ENCODE measurements around the gene FBXL17. TPM values are rescaled to one million over a fixed set of nuclear protein-coding genes. Genes with fewer than 3 reads are reported as not detected.

The FBXL17 gene
- total and polyA plus RNA-seq, 4 donors: 30.0 to 58.0 (median 40.3) TPM

DNA sequence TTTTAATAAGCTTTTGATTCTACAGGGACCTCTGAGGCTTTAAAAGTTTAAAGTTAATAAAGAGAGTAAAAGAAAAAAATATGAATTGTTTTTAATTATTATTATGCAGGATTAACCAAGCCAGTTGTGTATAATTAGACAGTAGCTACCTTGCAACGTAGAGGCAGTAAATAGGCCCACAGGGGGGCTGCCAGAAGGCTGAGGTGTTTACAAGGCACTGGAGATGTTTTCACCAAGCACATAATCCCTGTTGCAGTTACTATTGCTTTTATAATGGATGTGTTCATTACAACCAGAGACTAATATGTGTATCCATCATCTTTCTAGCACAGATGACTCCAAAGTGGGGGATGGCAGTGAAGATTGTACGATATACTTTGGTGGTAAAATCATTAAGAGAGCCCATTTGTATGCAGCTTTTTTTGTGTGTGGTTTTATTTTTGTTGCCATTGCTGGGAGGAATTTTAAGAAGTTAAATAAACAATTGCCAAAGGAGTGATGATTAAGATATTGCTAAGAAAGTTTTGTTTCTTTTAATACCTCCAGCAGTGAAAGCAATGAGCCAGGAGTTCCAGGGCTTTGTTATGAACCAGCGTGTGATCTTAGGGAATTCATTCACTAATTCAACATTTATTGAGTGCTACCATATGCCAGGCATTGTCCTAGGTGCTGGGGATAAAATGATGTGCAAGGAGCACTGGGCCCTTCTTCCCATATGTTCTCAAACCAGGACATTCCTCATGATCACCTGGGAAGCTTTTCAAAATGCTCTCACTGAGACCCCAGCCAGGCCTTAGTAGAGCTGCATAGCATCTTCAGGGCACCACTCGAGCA lies 572.5 kb downstream of the FBXL17 start:
- no peaks in the 10 kb centered on the region for H3K27me3 ChIP-seq (ENCODE audit: control insufficient read depth, insufficient read depth, low read length)
- peak in 4 of 6 donors; percentile 6 to 94 (median 34) for DNase-seq (ENCODE audit: low read depth in 4 of 6, low spot score in 6 of 6)
- peaks cover 8% of the 10 kb centered on the region for H3K4me1 ChIP-seq (ENCODE audit: control insufficient read depth, insufficient read depth, low read length)
- H3K4me3 ChIP-seq (ENCODE audit: low read depth, low read length): no peak overlapping the region
- H3K27ac ChIP-seq (ENCODE audit: low read depth, low read length): no peak overlapping the region
- no peaks in the 10 kb centered on the region for H3K9me3 ChIP-seq (ENCODE audit: control insufficient read depth, insufficient read depth, low read length)
- H3K36me3 ChIP-seq (ENCODE audit: control insufficient read depth, insufficient read depth, low read length): no peaks in the 10 kb centered on the region
- WGBS (ENCODE audit: insufficient coverage): 48% methylated on average over 2 of the region's 4 CpGs

Small RNA genes lying within 50 kb of the gene (small RNA-seq; reads per million reads assigned to genes)
- gene RN7SKP122 (ENCODE audit: low replicate concordance): not detected
